ENCODE data around the gene ASXL1.

Gene ASXL1

DNA sequence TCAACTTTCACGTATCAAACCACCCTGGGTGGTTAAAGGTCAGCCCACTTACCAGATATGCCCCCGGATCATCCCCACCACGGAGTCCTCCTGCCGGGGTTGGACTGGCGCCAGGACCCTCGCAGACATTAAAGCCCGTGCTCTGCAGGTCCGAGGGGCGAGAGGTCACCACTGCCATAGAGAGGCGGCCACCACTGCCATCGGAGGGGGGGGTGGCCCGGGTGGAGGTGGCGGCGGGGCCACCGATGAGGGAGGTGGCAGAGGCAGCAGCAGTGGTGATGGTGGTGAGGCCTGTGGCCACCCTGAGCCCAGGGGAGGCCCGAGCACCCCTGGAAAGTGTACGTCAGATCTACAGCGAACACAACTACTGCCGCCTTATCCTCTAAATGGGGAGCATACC is 76.3 kb downstream of the ASXL1 start:
- in situ Hi-C loops (cut with MboI; ENCODE audit: low pct_unique_long_range_greater_than_20kb, low sequenced_read_pairs), result no loop called here
- DNase-seq, result no peak

DNA sequence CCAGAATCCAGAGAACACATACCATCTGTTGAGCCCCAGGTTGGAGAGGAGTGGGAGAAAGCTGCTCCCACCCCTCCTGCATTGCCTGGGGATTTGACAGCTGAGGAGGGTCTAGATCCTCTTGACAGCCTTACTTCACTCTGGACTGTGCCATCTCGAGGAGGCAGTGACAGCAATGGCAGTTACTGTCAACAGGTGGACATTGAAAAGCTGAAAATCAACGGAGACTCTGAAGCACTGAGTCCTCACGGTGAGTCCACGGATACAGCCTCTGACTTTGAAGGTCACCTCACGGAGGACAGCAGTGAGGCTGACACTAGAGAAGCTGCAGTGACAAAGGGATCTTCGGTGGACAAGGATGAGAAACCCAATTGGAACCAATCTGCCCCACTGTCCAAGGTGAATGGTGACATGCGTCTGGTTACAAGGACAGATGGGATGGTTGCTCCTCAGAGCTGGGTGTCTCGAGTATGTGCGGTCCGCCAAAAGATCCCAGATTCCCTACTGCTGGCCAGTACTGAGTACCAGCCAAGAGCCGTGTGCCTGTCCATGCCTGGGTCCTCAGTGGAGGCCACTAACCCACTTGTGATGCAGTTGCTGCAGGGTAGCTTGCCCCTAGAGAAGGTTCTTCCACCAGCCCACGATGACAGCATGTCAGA is 77.4 kb downstream of the ASXL1 start:
- no peak for DNase-seq
- in situ Hi-C loops (cut with MboI; ENCODE audit: low pct_unique_long_range_greater_than_20kb, low sequenced_read_pairs), result no loop called here

- no peak for DNase-seq
- in situ Hi-C loops (cut with MboI; ENCODE audit: low pct_unique_long_range_greater_than_20kb, low sequenced_read_pairs), result no loop called here
These were observed 78.2 kb downstream of the ASXL1 start for GRCh38 chr20:32436142-32436861.

DNA sequence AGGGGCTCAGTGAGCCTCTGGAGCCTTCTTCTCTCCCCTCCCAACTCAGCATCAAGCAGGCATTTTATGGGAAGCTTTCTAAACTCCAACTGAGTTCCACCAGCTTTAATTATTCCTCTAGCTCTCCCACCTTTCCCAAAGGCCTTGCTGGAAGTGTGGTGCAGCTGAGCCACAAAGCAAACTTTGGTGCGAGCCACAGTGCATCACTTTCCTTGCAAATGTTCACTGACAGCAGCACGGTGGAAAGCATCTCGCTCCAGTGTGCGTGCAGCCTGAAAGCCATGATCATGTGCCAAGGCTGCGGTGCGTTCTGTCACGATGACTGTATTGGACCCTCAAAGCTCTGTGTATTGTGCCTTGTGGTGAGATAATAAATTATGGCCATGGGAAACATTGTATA is 78.8 kb downstream of the ASXL1 start:
- in situ Hi-C loops (cut with MboI; ENCODE audit: low pct_unique_long_range_greater_than_20kb, low sequenced_read_pairs), result no loop called here
- DNase-seq, result no peak

- in situ Hi-C loops (cut with MboI; ENCODE audit: low pct_unique_long_range_greater_than_20kb, low sequenced_read_pairs), result no loop called here
- DNase-seq, result no peak
These were observed 79.4 kb downstream of the ASXL1 start for GRCh38 chr20:32437391-32438074.

- DNase-seq, result no peak
- in situ Hi-C loops (cut with MboI; ENCODE audit: low pct_unique_long_range_greater_than_20kb, low sequenced_read_pairs), result no loop called here
These were observed 80.3 kb downstream of the ASXL1 start for GRCh38 chr20:32438331-32438858.

- in situ Hi-C loops (cut with MboI; ENCODE audit: low pct_unique_long_range_greater_than_20kb, low sequenced_read_pairs), result no loop called here
- DNase-seq, result no peak
These were observed 81.2 kb downstream of the ASXL1 start for GRCh38 chr20:32439132-32439829.

GRCh38 chr20:32440069-32440757 is 82.1 kb downstream of the ASXL1 start:
- in situ Hi-C loops (cut with MboI; ENCODE audit: low pct_unique_long_range_greater_than_20kb, low sequenced_read_pairs), result no loop called here
- no peak for DNase-seq

DNA sequence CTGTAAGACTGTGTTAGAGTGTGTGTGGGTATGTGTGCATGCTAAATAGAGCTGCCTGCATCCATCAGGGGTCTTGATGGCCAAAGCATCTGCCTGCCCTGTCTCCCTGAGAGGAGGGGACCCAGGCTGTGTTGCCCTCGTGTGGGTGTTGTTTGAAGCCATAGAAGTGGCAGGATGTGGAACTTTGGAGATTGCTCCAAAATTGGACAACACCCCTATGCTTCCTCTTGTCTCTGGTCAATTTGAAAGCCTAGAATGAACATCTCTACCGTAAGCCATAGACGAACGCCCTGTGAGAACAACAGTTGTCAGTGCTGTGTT is 82.6 kb downstream of the ASXL1 start:
- in situ Hi-C loops (cut with MboI; ENCODE audit: low pct_unique_long_range_greater_than_20kb, low sequenced_read_pairs), result no loop called here

GRCh38 chr20:32441638-32442037 is 83.5 kb downstream of the ASXL1 start:
- in situ Hi-C loops (cut with MboI; ENCODE audit: low pct_unique_long_range_greater_than_20kb, low sequenced_read_pairs), result no loop called here
- DNase-seq, result no peak

More for the DNA sequence above, 82.6 kb downstream of the ASXL1 start:
- no peak for DNase-seq

- no peak for DNase-seq
- in situ Hi-C loops (cut with MboI; ENCODE audit: low pct_unique_long_range_greater_than_20kb, low sequenced_read_pairs), result no loop called here
These were observed 84.7 kb downstream of the ASXL1 start for GRCh38 chr20:32442630-32443373.

DNA sequence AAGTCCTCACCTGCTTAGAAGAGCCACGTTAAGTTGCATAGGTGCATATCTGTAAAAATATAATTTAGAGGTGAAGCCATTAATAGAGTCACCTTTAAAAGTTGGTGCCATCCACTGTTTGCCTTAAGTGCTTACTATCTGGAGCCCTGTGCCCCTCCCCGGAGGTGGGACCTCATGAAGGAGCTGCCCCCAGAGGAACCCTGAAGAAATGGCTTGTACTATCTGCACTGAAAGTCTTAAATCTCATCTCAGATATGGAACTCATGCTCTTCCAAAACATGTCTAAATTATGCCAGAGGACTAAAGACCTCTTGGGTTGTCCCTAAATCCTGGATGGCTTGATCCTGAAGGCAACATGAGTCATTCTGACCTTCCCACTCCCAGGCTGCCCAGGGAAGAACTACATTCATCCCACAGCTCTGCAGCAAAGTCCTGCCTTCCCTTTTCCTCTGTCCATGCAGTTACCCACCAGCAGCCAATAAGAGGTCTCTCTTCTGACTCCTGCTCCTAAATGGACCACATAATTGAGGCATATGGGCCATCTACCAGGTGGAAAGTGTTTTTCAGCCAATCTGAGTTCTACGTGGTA is 85.3 kb downstream of the ASXL1 start:
- DNase-seq, result no peak
- in situ Hi-C loops (cut with MboI; ENCODE audit: low pct_unique_long_range_greater_than_20kb, low sequenced_read_pairs), result no loop called here

GRCh38 chr20:32444474-32445220 is 86.5 kb downstream of the ASXL1 start:
- DNase-seq, result no peak
- in situ Hi-C loops (cut with MboI; ENCODE audit: low pct_unique_long_range_greater_than_20kb, low sequenced_read_pairs), result no loop called here

- peak; percentile 53 for DNase-seq
These were observed 87.6 kb downstream of the ASXL1 start for GRCh38 chr20:32445539-32446273.

DNA sequence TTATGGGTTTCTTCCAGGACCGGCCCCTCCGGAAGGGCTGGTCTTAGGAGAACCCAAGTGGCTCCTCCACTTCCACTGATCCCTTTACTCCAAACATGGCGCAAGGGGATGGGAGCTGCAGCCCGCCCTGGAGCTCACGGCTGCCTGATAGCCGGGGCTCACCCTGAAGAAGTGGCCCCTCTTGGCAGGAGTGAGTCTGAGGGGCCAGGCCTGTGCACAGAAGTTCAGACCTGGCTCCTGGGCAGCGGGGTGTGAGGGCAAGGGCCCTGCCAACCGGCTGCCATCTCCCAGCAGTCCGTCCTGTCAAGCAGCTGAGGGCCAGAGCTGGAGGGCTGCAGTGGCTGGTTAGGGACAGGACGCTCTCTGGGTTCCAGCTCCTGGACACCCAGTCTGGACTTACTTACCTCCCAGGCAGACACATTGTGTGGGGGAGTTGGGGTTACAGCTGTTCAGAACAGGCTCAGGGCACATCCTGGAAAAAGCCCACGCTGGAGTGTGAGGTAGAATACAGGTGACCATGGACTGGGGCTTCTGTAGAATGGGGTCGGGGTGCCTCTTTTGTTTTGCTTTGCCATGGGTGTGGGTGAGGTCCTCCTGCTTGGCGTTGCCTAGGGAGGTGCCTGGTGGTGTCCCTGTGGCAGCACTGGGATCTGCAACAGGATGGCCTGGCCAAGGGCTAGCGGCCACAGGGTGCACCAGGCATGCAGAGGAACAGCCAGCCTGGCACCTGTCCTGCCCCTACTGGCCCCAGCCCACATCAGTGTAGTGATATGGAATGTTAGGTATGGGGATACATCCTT is 88.4 kb downstream of the ASXL1 start:
- no peak for DNase-seq
- in situ Hi-C loops (cut with MboI; ENCODE audit: low pct_unique_long_range_greater_than_20kb, low sequenced_read_pairs), result no loop called here

More at GRCh38 chr20:32445539-32446273, 87.6 kb downstream of the ASXL1 start:
- in situ Hi-C loops (cut with MboI; ENCODE audit: low pct_unique_long_range_greater_than_20kb, low sequenced_read_pairs), result no loop called here
